Stimulated activated CD8-positive, alpha-beta memory T cell treated with anti-CD3 and anti-CD28 coated beads, Interleukin-7, amount 100 ng/mL, for 48 hours (primary cell): Measurements from ENCODE around the gene METTL22.

ENCODE experiments used
- DNase-seq, 2 donors: peaks; one replicate each; pipeline ENCODE4 v3.0.0-alpha.2; 2020; ENCODE audit warnings: low read depth in 1 of 2; ENCODE audit errors: extremely low read depth in 1 of 2

Gene METTL22

GRCh38 chr16:8663192-8664089 lies 41.9 kb downstream of the METTL22 start:
- no peak for DNase-seq

- DNase-seq, result no peak
Measured at GRCh38 chr16:8665529-8665928, 44.0 kb downstream of the METTL22 start.

- no peak for DNase-seq
Measured at GRCh38 chr16:8667492-8667891, 46.0 kb downstream of the METTL22 start.

GRCh38 chr16:8668113-8668512 lies 46.6 kb downstream of the METTL22 start:
- DNase-seq, result no peak

- no peak for DNase-seq
Measured at GRCh38 chr16:8669481-8669880, 48.0 kb downstream of the METTL22 start.

GRCh38 chr16:8670014-8670560 lies 48.6 kb downstream of the METTL22 start:
- no peak for DNase-seq

- no peak for DNase-seq
Measured at GRCh38 chr16:8673611-8674412, 52.3 kb downstream of the METTL22 start.

- peak; percentile 77 to 80 for DNase-seq
Measured at GRCh38 chr16:8674413-8675022, 53.0 kb downstream of the METTL22 start, which contains the start of gene ABAT. Gene ABAT (plus strand): TSS chr16:8674617. CDS start chr16:8735740, 61,123 bp downstream.

- peak; percentile 14 to 56 for DNase-seq
Measured at GRCh38 chr16:8675183-8676159, 54.0 kb downstream of the METTL22 start.

- no peak for DNase-seq
Measured at GRCh38 chr16:8676160-8676547, 54.7 kb downstream of the METTL22 start.

GRCh38 chr16:8676737-8677375 lies 55.4 kb downstream of the METTL22 start:
- no peak for DNase-seq

GRCh38 chr16:8677481-8677880 lies 56.0 kb downstream of the METTL22 start:
- DNase-seq, result no peak

- DNase-seq, result no peak
Measured at GRCh38 chr16:8678068-8678927, 56.8 kb downstream of the METTL22 start.

GRCh38 chr16:8679151-8679550 lies 57.7 kb downstream of the METTL22 start:
- no peak for DNase-seq

GRCh38 chr16:8682551-8683259 lies 61.2 kb downstream of the METTL22 start:
- DNase-seq, result no peak

GRCh38 chr16:8683640-8684039 lies 62.1 kb downstream of the METTL22 start:
- no peak for DNase-seq

GRCh38 chr16:8685617-8686016 lies 64.1 kb downstream of the METTL22 start:
- no peak for DNase-seq
